CD4-positive, alpha-beta memory T cell (primary cell): ENCODE measurements around the gene PAX9. TPM values are rescaled to one million over a fixed set of nuclear protein-coding genes. Genes with fewer than 3 reads are reported as not detected.

Source experiments
- CTCF ChIA-PET: fragments of 350-600 bp; sonication (Branson Sonifier 250); formaldehyde crosslinking; loops from one replicate; lab custom pipeline; 2021; ENCODE audit warnings: inconsistent platforms; ENCODE audit not compliant: partially characterized antibody; lab: Charles Lee
- POLR2A ChIA-PET: fragments of 350-600 bp; sonication (Branson Sonifier 250); formaldehyde crosslinking; loops from one replicate; lab custom pipeline; 2021; ENCODE audit not compliant: partially characterized antibody; lab: Charles Lee
- DNase-seq, 5 donors: peaks; one replicate each; pipeline versions ENCODE4 v3.0.0 to v3.0.0-alpha.2; 2020 to 2022; ENCODE audit warnings: mixed read lengths in 1 of 5
- H3K27ac ChIP-seq: one replicate; pipeline ENCODE4 v1.7.0; 2013; ENCODE audit warnings: low read depth, low read length
- H3K27me3 ChIP-seq: 2 replicates; pipeline ENCODE4 v1.7.0; 2013; ENCODE audit warnings: mild to moderate bottlenecking, low read length, moderate library complexity; ENCODE audit not compliant: insufficient read depth
- H3K36me3 ChIP-seq: 2 replicates; pipeline ENCODE4 v1.7.0; 2013; ENCODE audit warnings: mild to moderate bottlenecking, low read length, moderate library complexity; ENCODE audit not compliant: insufficient read depth
- H3K4me1 ChIP-seq: 2 replicates; pipeline ENCODE4 v1.7.0; 2013; ENCODE audit warnings: mild to moderate bottlenecking, low read length, moderate library complexity; ENCODE audit not compliant: insufficient read depth
- H3K4me3 ChIP-seq, 2 donors: one replicate each; pipeline ENCODE4 v1.7.0; 2013; ENCODE audit warnings: low read length in 2 of 2, mild to moderate bottlenecking in 1 of 2
- H3K9me3 ChIP-seq, 2 donors: one replicate each; pipeline ENCODE4 v1.7.0; 2013; ENCODE audit warnings: low read length in 2 of 2, control low read depth in 1 of 2; ENCODE audit not compliant: control insufficient read depth in 1 of 2
- H3K27ac Mint-ChIP-seq, 7 donors: one replicate each; pipeline ENCODE4 v1.8.0; 2020 to 2021; ENCODE audit warnings: mixed read lengths in 7 of 7, mild to moderate bottlenecking in 6 of 7, inconsistent platforms in 3 of 7, moderate library complexity in 3 of 7
- H3K27me3 Mint-ChIP-seq, 2 donors: one replicate each; pipeline ENCODE4 v1.8.0; 2020 to 2021; ENCODE audit warnings: mixed read lengths in 2 of 2
- H3K36me3 Mint-ChIP-seq, 2 donors: one replicate each; pipeline ENCODE4 v1.8.0; 2020 to 2021; ENCODE audit warnings: mixed read lengths in 2 of 2, inconsistent platforms in 1 of 2, mild to moderate bottlenecking in 1 of 2
- H3K4me1 Mint-ChIP-seq, 4 donors: one replicate each; pipeline ENCODE4 v1.8.0; 2020 to 2021; ENCODE audit warnings: mixed read lengths in 4 of 4, mild to moderate bottlenecking in 1 of 4
- H3K4me3 Mint-ChIP-seq, 8 donors: one replicate each; pipeline ENCODE4 v1.8.0; 2020 to 2021; ENCODE audit warnings: mixed read lengths in 8 of 8, mild to moderate bottlenecking in 7 of 8, moderate library complexity in 6 of 8, inconsistent platforms in 3 of 8
- H3K9me3 Mint-ChIP-seq, 8 donors: one replicate each; pipeline ENCODE4 v1.8.0; 2020 to 2021; ENCODE audit warnings: mixed read lengths in 8 of 8, mild to moderate bottlenecking in 5 of 8, inconsistent platforms in 3 of 8, moderate library complexity in 1 of 8
- intact Hi-C: fragments of 100-400 bp; cut with micrococcal nuclease; formaldehyde crosslinking; loops from one replicate; pipeline ENCODE4 v1.15.1; 2023
- polyA plus RNA-seq, 2 donors: library from polyadenylated mRNA; unstranded; fragments of 300-500 nt; fragmentation: Illumina TruSeq; gene quantifications; one replicate each; pipeline ENCODE4 v1.2.3, GENCODE V29; 2021
- total RNA-seq, 2 experiments: library from RNA; stranded (reverse); gene quantifications; one replicate each; pipeline ENCODE4 v1.2.3, GENCODE V29; 2021

Gene PAX9
- total and polyA plus RNA-seq, 4 experiments from 2014 or later = 0.03 TPM; not detected in 3

DNA sequence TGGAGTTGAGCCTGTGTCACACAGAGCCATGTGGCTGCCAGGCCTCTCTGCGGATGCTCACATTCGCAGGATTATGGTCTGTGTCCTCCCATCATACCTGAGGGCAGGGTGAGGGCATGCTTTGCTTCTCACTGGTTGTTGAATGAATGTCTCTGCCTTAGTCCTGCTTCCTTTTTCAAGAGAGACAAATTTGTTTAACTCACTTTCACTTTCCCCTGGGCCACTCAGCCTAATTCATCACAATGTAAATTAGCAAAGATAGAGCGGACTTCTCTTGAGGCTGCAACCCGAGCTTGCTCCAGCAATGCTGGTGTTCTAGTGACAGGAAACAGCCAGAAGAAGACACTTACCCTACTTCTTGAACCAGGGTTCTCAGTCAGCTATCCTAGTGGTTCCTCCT lies 35.5 kb upstream of the PAX9 start:
- H3K9me3 ChIP-seq = no peaks in the 10 kb centered on the region
- H3K27ac ChIP-seq = no peak overlapping the region
- H3K4me1 Mint-ChIP-seq = no peaks in the 10 kb centered on the region
- ChIA-PET CTCF (no interaction called here), POLR2A (no interaction called here)
- H3K27me3 ChIP-seq = no peaks in the 10 kb centered on the region
- DNase-seq = no peak
- H3K27ac Mint-ChIP-seq = no peak overlapping the region
- H3K36me3 Mint-ChIP-seq = no peaks in the 10 kb centered on the region
- H3K4me1 ChIP-seq = no peaks in the 10 kb centered on the region
- peaks cover 0 to 9% (median 3%) of the 10 kb centered on the region in 8 donors for H3K9me3 Mint-ChIP-seq
- no peaks in the 10 kb centered on the region for H3K36me3 ChIP-seq
- peaks cover 11 to 13% of the 10 kb centered on the region in 2 donors for H3K27me3 Mint-ChIP-seq
- intact Hi-C loops = no loop called here
- H3K4me3 ChIP-seq = no peak overlapping the region
- no peak overlapping the region for H3K4me3 Mint-ChIP-seq

DNA sequence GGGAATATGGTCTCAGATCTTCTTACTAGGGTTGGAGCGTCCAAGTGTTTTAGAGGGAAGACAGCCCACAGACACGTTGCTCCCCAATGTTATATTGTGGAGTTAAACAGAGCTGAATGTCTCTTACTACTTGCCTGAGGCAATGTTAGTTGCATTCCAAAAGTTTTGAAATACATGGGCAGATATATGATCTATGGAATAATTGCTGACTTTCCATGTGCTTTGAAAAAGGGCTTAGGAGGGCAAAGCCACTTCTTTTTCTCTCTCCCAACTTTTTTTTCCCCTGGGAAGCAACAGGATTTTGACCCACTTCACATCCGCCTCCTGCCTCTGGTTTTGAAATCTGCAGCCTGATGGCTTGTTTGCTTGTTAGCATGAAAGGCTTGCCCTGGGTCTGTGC lies 33.7 kb upstream of the PAX9 start:
- H3K27me3 ChIP-seq = no peaks in the 10 kb centered on the region
- Mint-ChIP-seq H3K27ac (no peak overlapping the region), H3K36me3 (no peaks in the 10 kb centered on the region), H3K9me3 (peaks cover 0 to 9% (median under 1%) of the 10 kb centered on the region in 8 donors), H3K4me3 (no peak overlapping the region), H3K4me1 (no peaks in the 10 kb centered on the region), H3K27me3 (peaks cover 11 to 13% of the 10 kb centered on the region in 2 donors)
- DNase-seq = no peak
- H3K36me3 ChIP-seq = no peaks in the 10 kb centered on the region
- H3K9me3 ChIP-seq = no peaks in the 10 kb centered on the region
- H3K27ac ChIP-seq = no peak overlapping the region
- ChIA-PET POLR2A (no interaction called here), CTCF (no interaction called here)
- H3K4me3 ChIP-seq = no peak overlapping the region
- no peaks in the 10 kb centered on the region for H3K4me1 ChIP-seq
- intact Hi-C loops = no loop called here

DNA sequence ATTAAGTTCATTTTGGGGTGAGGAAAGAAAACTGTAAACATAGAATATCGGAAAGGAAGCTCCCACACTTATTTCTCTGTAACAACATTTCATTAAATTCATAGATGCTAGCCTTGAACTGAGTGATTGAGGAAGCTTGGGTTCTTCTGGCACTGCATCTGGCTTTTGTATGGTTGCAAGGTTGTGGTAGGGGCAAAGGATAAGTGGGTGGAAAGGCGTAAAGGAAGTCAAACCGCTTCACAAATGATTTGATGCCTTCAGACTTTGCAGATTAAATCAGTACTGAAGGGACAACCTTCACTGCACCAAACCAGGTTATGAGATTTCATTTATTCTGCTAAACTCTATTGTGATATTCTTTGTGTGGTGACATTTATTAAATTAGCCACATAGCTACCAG lies 28.1 kb upstream of the PAX9 start:
- intact Hi-C loops = no loop called here

DNA sequence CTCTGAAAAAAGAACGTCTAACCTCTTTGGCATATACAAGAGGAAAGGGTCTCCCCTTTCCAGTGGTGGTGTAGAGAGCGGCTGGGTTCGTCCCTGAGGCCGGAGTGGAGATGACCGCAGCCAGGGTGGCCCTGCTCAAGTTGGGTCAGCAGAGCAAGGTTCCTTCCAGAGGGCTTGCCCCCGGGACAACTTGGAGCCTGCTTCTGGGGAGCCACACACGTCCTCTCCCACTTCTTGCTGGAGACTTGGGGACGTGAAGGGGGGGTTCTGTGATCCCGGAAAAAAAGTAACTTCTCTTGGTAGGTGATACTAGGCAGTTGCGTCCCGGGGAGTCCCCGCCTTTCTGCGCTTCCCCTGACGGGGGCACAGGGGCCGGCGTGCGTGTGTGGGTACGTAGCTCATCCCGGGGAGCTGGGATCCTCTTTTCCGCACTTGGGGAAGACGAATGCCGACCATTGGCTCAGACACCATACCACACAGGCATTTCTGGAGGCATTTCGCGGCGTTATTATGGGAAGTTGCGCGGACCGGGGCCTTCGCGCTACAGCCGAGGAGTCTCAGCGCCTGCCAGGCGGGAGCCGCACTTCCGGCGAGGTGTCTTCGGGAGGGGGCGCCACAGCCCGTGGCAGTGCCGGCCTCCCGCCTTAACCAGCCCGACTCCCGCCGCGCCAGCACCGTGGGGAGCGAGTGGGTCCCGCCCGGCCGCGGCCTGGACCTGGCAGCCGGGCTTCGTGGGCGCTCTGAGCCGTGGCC lies 14.8 kb upstream of the PAX9 start:
- Histone ChIP-seq H3K27ac (no peak overlapping the region), H3K36me3 (no peaks in the 10 kb centered on the region), H3K27me3 (peaks cover 31% of the 10 kb centered on the region), H3K4me1 (no peaks in the 10 kb centered on the region), H3K9me3 (no peaks in the 10 kb centered on the region), H3K4me3 (no peak overlapping the region)
- ChIA-PET POLR2A (no interaction called here), CTCF (no interaction called here)
- Mint-ChIP-seq H3K4me1 (peaks cover 0 to 8% (median 2%) of the 10 kb centered on the region in 4 donors), H3K9me3 (peaks cover 0 to 6% (median 3%) of the 10 kb centered on the region in 8 donors), H3K27ac (no peak overlapping the region), H3K27me3 (peaks cover 34 to 42% of the 10 kb centered on the region in 2 donors), H3K36me3 (no peaks in the 10 kb centered on the region), H3K4me3 (no peak overlapping the region)
- intact Hi-C loops = no loop called here
- DNase-seq = no peak

More for the DNA sequence above, 28.1 kb upstream of the PAX9 start:
- Histone ChIP-seq H3K9me3 (no peaks in the 10 kb centered on the region), H3K36me3 (no peaks in the 10 kb centered on the region), H3K27ac (no peak overlapping the region), H3K4me1 (no peaks in the 10 kb centered on the region), H3K4me3 (no peak overlapping the region), H3K27me3 (no peaks in the 10 kb centered on the region)
- DNase-seq = no peak
- Mint-ChIP-seq H3K4me3 (no peak overlapping the region), H3K27ac (no peak overlapping the region), H3K36me3 (no peaks in the 10 kb centered on the region), H3K4me1 (no peaks in the 10 kb centered on the region), H3K27me3 (peaks cover 3% of the 10 kb centered on the region in 2 donors), H3K9me3 (peaks cover 0 to 8% (median 4%) of the 10 kb centered on the region in 8 donors)
- ChIA-PET POLR2A (no interaction called here), CTCF (interaction anchor here (1.2 kb wide), 1 partner anchor 12 kb away, joined by 3 read pairs; no protein-coding TSS in a partner anchor)

GRCh38 chr14:36647417-36647823 lies 14.2 kb upstream of the PAX9 start:
- H3K4me1 Mint-ChIP-seq = peaks cover 0 to 8% (median 2%) of the 10 kb centered on the region in 4 donors
- no peak overlapping the region for H3K4me3 Mint-ChIP-seq
- no peaks in the 10 kb centered on the region for H3K9me3 ChIP-seq
- peaks cover 36% of the 10 kb centered on the region for H3K27me3 ChIP-seq
- CTCF ChIA-PET = no interaction called here
- H3K27me3 Mint-ChIP-seq = peaks cover 35 to 45% of the 10 kb centered on the region in 2 donors
- no peak overlapping the region for H3K27ac Mint-ChIP-seq
- no peaks in the 10 kb centered on the region for H3K36me3 ChIP-seq
- intact Hi-C loops = no loop called here
- no peak for DNase-seq
- no peaks in the 10 kb centered on the region for H3K36me3 Mint-ChIP-seq
- no peak overlapping the region for H3K27ac ChIP-seq
- POLR2A ChIA-PET = no interaction called here
- peaks cover 0 to 6% (median 3%) of the 10 kb centered on the region in 8 donors for H3K9me3 Mint-ChIP-seq
- no peak overlapping the region for H3K4me3 ChIP-seq
- no peaks in the 10 kb centered on the region for H3K4me1 ChIP-seq

- no peak overlapping the region for H3K27ac ChIP-seq
- ChIA-PET CTCF (no interaction called here), POLR2A (no interaction called here)
- peaks cover 41 to 50% of the 10 kb centered on the region in 2 donors for H3K27me3 Mint-ChIP-seq
- H3K4me1 Mint-ChIP-seq = peaks cover 0 to 8% (median 2%) of the 10 kb centered on the region in 4 donors
- DNase-seq = no peak
- H3K36me3 ChIP-seq = no peaks in the 10 kb centered on the region
- H3K4me3 ChIP-seq = no peak overlapping the region
- H3K27ac Mint-ChIP-seq = no peak overlapping the region
- no peak overlapping the region for H3K4me3 Mint-ChIP-seq
- no peaks in the 10 kb centered on the region for H3K9me3 ChIP-seq
- H3K27me3 ChIP-seq = peaks cover 43% of the 10 kb centered on the region
- H3K4me1 ChIP-seq = no peaks in the 10 kb centered on the region
- H3K36me3 Mint-ChIP-seq = no peaks in the 10 kb centered on the region
- intact Hi-C loops = no loop called here
- H3K9me3 Mint-ChIP-seq = peaks cover 0 to 6% (median 3%) of the 10 kb centered on the region in 8 donors
Measured at GRCh38 chr14:36647824-36648753, 13.6 kb upstream of the PAX9 start.
